WTC11 (cell line): Measurements from ENCODE around the gene COL25A1. TPM values are rescaled to one million over a fixed set of nuclear protein-coding genes. Genes with fewer than 3 reads are reported as not detected.

Source experiments
- ATAC-seq: fragments of 200-7000 bp; cut with Tn5 transposase; 2 replicates; pipeline ENCODE4 v1.10.0; 2021; ENCODE audit warnings: mild to moderate bottlenecking, moderate library complexity
- CTCF ChIA-PET: fragments of 300-600 bp; sonication (Branson Sonifier 250); formaldehyde crosslinking; loops from one replicate; lab custom pipeline; 2021; ENCODE audit warnings: antibody characterized with exemption; lab: Charles Lee
- POLR2A ChIA-PET: fragments of 350-600 bp; sonication (Branson Sonifier 250); formaldehyde crosslinking; loops from one replicate; lab custom pipeline; 2021; ENCODE audit warnings: antibody characterized with exemption; lab: Charles Lee
- DNase-seq: peaks from one replicate; pipeline ENCODE4 v3.0.0; 2021; ENCODE audit warnings: low spot score
- H3K27ac Mint-ChIP-seq: 2 replicates; pipeline ENCODE4 v1.8.0; 2021; ENCODE audit warnings: mixed read lengths
- H3K27me3 Mint-ChIP-seq: 2 replicates; pipeline ENCODE4 v1.8.0; 2021; ENCODE audit warnings: low read depth, mild to moderate bottlenecking, moderate library complexity, mixed read lengths
- H3K36me3 Mint-ChIP-seq: 2 replicates; pipeline ENCODE4 v1.8.0; 2021; ENCODE audit warnings: mixed read lengths
- H3K4me1 Mint-ChIP-seq: 2 replicates; pipeline ENCODE4 v1.8.0; 2022; ENCODE audit warnings: mixed read lengths
- H3K4me3 Mint-ChIP-seq: 2 replicates; pipeline ENCODE4 v1.8.0; 2021; ENCODE audit warnings: mild to moderate bottlenecking, moderate library complexity, mixed read lengths
- H3K9me3 Mint-ChIP-seq: 2 replicates; pipeline ENCODE4 v1.8.0; 2021; ENCODE audit warnings: mixed read lengths
- ATF1 ChIP-seq: sonication (generic); formaldehyde crosslinking; IDR thresholded peaks from 2 replicates; pipeline ENCODE4 v1.8.1; 2023; ENCODE audit warnings: mild to moderate bottlenecking, moderate library complexity, missing genetic modification reagents
- CBFB ChIP-seq: sonication (generic); formaldehyde crosslinking; IDR thresholded peaks from 2 replicates; pipeline ENCODE4 v1.8.1; 2022; ENCODE audit warnings: mild to moderate bottlenecking, low read depth, missing genetic modification reagents
- ESRRA ChIP-seq: sonication (generic); formaldehyde crosslinking; IDR thresholded peaks from 2 replicates; pipeline ENCODE4 v1.8.1; 2022; ENCODE audit warnings: mild to moderate bottlenecking, missing genetic modification reagents, borderline replicate concordance
- HMGA2 ChIP-seq: fragments of 250-450 bp; sonication (Bioruptor Pico); IDR thresholded peaks from 2 replicates; pipeline ENCODE4 v1.4.0; 2021; ENCODE audit warnings: mild to moderate bottlenecking, moderate library complexity
- NR1H2 ChIP-seq: sonication (generic); formaldehyde crosslinking; IDR thresholded peaks from 2 replicates; pipeline ENCODE4 v1.9.0; 2021; ENCODE audit warnings: mild to moderate bottlenecking, moderate library complexity, missing genetic modification reagents
- RELA ChIP-seq: sonication (generic); formaldehyde crosslinking; IDR thresholded peaks from 2 replicates; pipeline ENCODE4 v1.8.1; 2022; ENCODE audit warnings: missing genetic modification reagents, mild to moderate bottlenecking, borderline replicate concordance
- SMAD3 ChIP-seq: sonication (generic); formaldehyde crosslinking; IDR thresholded peaks from 2 replicates; pipeline ENCODE4 v1.8.0; 2022; ENCODE audit warnings: missing genetic modification reagents, mild to moderate bottlenecking, borderline replicate concordance
- SOX15 ChIP-seq: fragments of 250-450 bp; sonication (Bioruptor Pico); IDR thresholded peaks from 2 replicates; pipeline ENCODE4 v1.9.0; 2021; ENCODE audit warnings: mild to moderate bottlenecking
- TEAD1 ChIP-seq: sonication (generic); formaldehyde crosslinking; IDR thresholded peaks from 2 replicates; pipeline ENCODE4 v1.8.0; 2022; ENCODE audit warnings: mild to moderate bottlenecking, missing genetic modification reagents
- USF1 ChIP-seq: sonication (generic); formaldehyde crosslinking; IDR thresholded peaks from 2 replicates; pipeline ENCODE4 v1.8.0; 2022; ENCODE audit warnings: mild to moderate bottlenecking, missing genetic modification reagents
- USF2 ChIP-seq: sonication (generic); formaldehyde crosslinking; IDR thresholded peaks from 2 replicates; pipeline ENCODE4 v1.8.1; 2023; ENCODE audit warnings: mild to moderate bottlenecking, missing genetic modification reagents, moderate library complexity
- ZBTB21 ChIP-seq: sonication (generic); formaldehyde crosslinking; IDR thresholded peaks from 2 replicates; pipeline ENCODE4 v1.8.1; 2023; ENCODE audit warnings: mild to moderate bottlenecking, missing genetic modification reagents, borderline replicate concordance
- total RNA-seq: library from RNA; stranded (reverse); gene quantifications from 3 replicates; pipeline ENCODE4 v1.2.3, GENCODE V29; 2021
- TF ChIP-seq, protein P1 (sequence below): sonication (generic); formaldehyde crosslinking; IDR thresholded peaks from 2 replicates; pipeline ENCODE4 v1.8.0; 2023; ENCODE audit warnings: missing genetic modification reagents
- TF ChIP-seq, protein P2 (sequence below): sonication (generic); formaldehyde crosslinking; IDR thresholded peaks from 2 replicates; pipeline ENCODE4 v1.8.1; 2022; ENCODE audit warnings: mild to moderate bottlenecking, moderate library complexity, missing genetic modification reagents
- TF ChIP-seq, protein P3 (sequence below): sonication (generic); formaldehyde crosslinking; IDR thresholded peaks from 2 replicates; pipeline ENCODE4 v1.8.0; 2022; ENCODE audit warnings: mild to moderate bottlenecking, missing genetic modification reagents
- TF ChIP-seq, protein P4 (sequence below): fragments of 200-600 bp; IDR thresholded peaks from 2 replicates; pipeline ENCODE4 v1.8.0; 2022; ENCODE audit warnings: antibody characterized with exemption

Gene COL25A1
- total RNA-seq, 1 experiment from 2014 or later, result 6.6 TPM

DNA sequence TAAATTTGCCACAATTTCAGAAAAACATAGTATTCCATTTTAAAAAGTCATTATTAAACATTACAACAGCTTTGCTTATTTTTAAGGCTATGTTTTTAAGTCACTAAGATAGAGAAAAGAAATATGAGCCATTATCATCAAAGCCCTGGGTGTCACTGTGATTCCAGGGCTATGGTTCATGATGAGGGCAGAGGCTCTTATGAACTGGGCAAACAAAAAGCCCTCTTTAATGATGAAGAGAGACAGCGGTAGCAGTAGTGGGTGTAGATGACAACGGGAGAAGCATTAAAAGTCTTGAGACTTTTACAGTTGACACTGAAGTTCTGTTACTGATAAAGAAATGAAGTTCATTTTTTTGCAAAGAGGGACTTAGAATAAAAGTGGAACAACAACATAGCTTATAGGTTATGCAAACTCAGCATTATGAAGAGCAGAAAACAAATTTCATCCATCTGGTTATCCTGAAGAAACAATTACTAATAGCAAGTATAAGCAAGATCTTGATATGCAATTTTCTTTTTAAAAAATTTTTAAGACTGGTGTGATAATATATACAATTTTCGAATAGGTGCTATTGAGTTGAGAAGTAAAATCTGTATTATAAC lies 336.9 kb downstream of the COL25A1 start:
- no peak overlapping the region for H3K4me3 Mint-ChIP-seq
- H3K27ac Mint-ChIP-seq, result no peak overlapping the region
- no peaks in the 10 kb centered on the region for H3K36me3 Mint-ChIP-seq
- DNase-seq (no peak), ATAC-seq (no peak)
- no peak for TF ChIP-seq USF2 (CRISPR knock-in tag)
- no peak for TF ChIP-seq ATF1 (CRISPR knock-in tag)
- no peak for TF ChIP-seq SOX15 (CRISPR knock-in tag)
- no peak for TF ChIP-seq RELA (CRISPR knock-in tag)
- no peak for TF ChIP-seq TEAD1
- TF ChIP-seq NR1H2 (CRISPR knock-in tag), result no peak
- TF ChIP-seq SMAD3, result no peak
- TF ChIP-seq ESRRA (CRISPR knock-in tag), result no peak
- CTCF ChIA-PET, result no interaction called here
- H3K9me3 Mint-ChIP-seq, result no peaks in the 10 kb centered on the region
- no peaks in the 10 kb centered on the region for H3K27me3 Mint-ChIP-seq
- H3K4me1 Mint-ChIP-seq, result peaks cover 30% of the 10 kb centered on the region
- POLR2A ChIA-PET, result no interaction called here

GRCh38 chr4:108965016-108965415 lies 337.4 kb downstream of the COL25A1 start:
- no peak for ATAC-seq
- no peak overlapping the region for H3K4me3 Mint-ChIP-seq
- H3K36me3 Mint-ChIP-seq, result no peaks in the 10 kb centered on the region
- no peaks in the 10 kb centered on the region for H3K27me3 Mint-ChIP-seq
- CTCF ChIA-PET, result no interaction called here
- no peaks in the 10 kb centered on the region for H3K9me3 Mint-ChIP-seq
- H3K4me1 Mint-ChIP-seq, result peaks cover 31% of the 10 kb centered on the region
- TF ChIP-seq, protein P1, sequence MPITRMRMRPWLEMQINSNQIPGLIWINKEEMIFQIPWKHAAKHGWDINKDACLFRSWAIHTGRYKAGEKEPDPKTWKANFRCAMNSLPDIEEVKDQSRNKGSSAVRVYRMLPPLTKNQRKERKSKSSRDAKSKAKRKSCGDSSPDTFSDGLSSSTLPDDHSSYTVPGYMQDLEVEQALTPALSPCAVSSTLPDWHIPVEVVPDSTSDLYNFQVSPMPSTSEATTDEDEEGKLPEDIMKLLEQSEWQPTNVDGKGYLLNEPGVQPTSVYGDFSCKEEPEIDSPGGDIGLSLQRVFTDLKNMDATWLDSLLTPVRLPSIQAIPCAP (CRISPR knock-in tag), result no peak
- no peak for TF ChIP-seq CBFB (CRISPR knock-in tag)
- TF ChIP-seq, protein P2, sequence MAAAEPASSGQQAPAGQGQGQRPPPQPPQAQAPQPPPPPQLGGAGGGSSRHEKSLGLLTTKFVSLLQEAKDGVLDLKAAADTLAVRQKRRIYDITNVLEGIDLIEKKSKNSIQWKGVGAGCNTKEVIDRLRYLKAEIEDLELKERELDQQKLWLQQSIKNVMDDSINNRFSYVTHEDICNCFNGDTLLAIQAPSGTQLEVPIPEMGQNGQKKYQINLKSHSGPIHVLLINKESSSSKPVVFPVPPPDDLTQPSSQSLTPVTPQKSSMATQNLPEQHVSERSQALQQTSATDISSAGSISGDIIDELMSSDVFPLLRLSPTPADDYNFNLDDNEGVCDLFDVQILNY (CRISPR knock-in tag), result no peak
- DNase-seq, result no peak
- POLR2A ChIA-PET, result no interaction called here
- no peak overlapping the region for H3K27ac Mint-ChIP-seq

- TF ChIP-seq HMGA2 (CRISPR knock-in tag), result peak; percentile 99
- TF ChIP-seq, protein P3, sequence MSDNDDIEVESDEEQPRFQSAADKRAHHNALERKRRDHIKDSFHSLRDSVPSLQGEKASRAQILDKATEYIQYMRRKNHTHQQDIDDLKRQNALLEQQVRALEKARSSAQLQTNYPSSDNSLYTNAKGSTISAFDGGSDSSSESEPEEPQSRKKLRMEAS, result no peak
- TF ChIP-seq, all 79 proteins: peak for 1
- ATAC-seq (no peak), DNase-seq (no peak)
- Mint-ChIP-seq H3K36me3 (no peaks in the 10 kb centered on the region), H3K27me3 (no peaks in the 10 kb centered on the region), H3K4me3 (no peak overlapping the region), H3K27ac (no peak overlapping the region), H3K4me1 (peaks cover 35% of the 10 kb centered on the region), H3K9me3 (no peaks in the 10 kb centered on the region)
- ChIA-PET POLR2A (no interaction called here), CTCF (no interaction called here)
These were observed 338.5 kb downstream of the COL25A1 start for GRCh38 chr4:108963910-108964309.

- ChIA-PET POLR2A (no interaction called here), CTCF (no interaction called here)
- Mint-ChIP-seq H3K27me3 (no peaks in the 10 kb centered on the region), H3K4me1 (peaks cover 27% of the 10 kb centered on the region), H3K4me3 (no peak overlapping the region), H3K9me3 (no peaks in the 10 kb centered on the region), H3K36me3 (no peaks in the 10 kb centered on the region), H3K27ac (no peak overlapping the region)
- DNase-seq, result no peak
- ATAC-seq, result no peak
- TF ChIP-seq ZBTB21 (CRISPR knock-in tag) (no peak), USF1 (no peak)
- TF ChIP-seq, protein P4, sequence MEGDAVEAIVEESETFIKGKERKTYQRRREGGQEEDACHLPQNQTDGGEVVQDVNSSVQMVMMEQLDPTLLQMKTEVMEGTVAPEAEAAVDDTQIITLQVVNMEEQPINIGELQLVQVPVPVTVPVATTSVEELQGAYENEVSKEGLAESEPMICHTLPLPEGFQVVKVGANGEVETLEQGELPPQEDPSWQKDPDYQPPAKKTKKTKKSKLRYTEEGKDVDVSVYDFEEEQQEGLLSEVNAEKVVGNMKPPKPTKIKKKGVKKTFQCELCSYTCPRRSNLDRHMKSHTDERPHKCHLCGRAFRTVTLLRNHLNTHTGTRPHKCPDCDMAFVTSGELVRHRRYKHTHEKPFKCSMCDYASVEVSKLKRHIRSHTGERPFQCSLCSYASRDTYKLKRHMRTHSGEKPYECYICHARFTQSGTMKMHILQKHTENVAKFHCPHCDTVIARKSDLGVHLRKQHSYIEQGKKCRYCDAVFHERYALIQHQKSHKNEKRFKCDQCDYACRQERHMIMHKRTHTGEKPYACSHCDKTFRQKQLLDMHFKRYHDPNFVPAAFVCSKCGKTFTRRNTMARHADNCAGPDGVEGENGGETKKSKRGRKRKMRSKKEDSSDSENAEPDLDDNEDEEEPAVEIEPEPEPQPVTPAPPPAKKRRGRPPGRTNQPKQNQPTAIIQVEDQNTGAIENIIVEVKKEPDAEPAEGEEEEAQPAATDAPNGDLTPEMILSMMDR, result no peak
These were observed 343.0 kb downstream of the COL25A1 start for GRCh38 chr4:108959491-108959890.
